Caco-2 (cell line): ENCODE measurements around the gene MCMBP. TPM values are rescaled to one million over a fixed set of nuclear protein-coding genes. Genes with fewer than 3 reads are reported as not detected.

Source experiments
- BruUV-seq: library from RNA; stranded (reverse); fragments of 400-500 nt; replicated peaks from 2 replicates; lab custom pipeline; 2021; lab: Mats Ljungman, UMichigan
- CTCF ChIA-PET: fragments of 300-600 bp; sonication (Branson Sonifier 250); formaldehyde crosslinking; loops from one replicate; lab custom pipeline; 2022; ENCODE audit warnings: antibody characterized with exemption; lab: Charles Lee
- POLR2A ChIA-PET: fragments of 300-600 bp; sonication (Branson Sonifier 250); formaldehyde crosslinking; loops from one replicate; lab custom pipeline; 2022; ENCODE audit warnings: antibody characterized with exemption; lab: Charles Lee
- DNase-seq, 2 experiments: peaks; one replicate each; pipeline versions ENCODE4 v3.0.0 to v3.0.0-alpha.2; 2020 to 2022
- H3K27me3 ChIP-seq: replicated peaks from 2 replicates; pipeline ENCODE4 v1.6.0; 2011; ENCODE audit warnings: low read length; ENCODE audit not compliant: control insufficient read depth, insufficient read depth
- H3K36me3 ChIP-seq: 2 replicates; pipeline ENCODE4 v1.5.1; 2011; ENCODE audit warnings: low read length; ENCODE audit not compliant: control insufficient read depth, insufficient read depth
- H3K4me1 ChIP-seq: fragments of 250-450 bp; sonication (Bioruptor Pico); 2 replicates; pipeline ENCODE4 v1.5.1; 2020; ENCODE audit warnings: mild to moderate bottlenecking
- H3K4me3 ChIP-seq: 2 replicates; pipeline ENCODE4 v1.5.1; 2011; ENCODE audit warnings: low read depth, mild to moderate bottlenecking, control low read depth, low read length
- H3K9me3 ChIP-seq: fragments of 250-450 bp; sonication (Bioruptor Pico); 2 replicates; pipeline ENCODE4 v1.5.1; 2020; ENCODE audit warnings: mild to moderate bottlenecking, moderate library complexity
- H3K27ac Mint-ChIP-seq: one replicate; pipeline ENCODE4 v1.8.0; 2022; ENCODE audit warnings: mixed read lengths; ENCODE audit not compliant: unreplicated experiment
- H3K27me3 Mint-ChIP-seq: one replicate; pipeline ENCODE4 v1.8.0; 2022; ENCODE audit warnings: mixed read lengths; ENCODE audit not compliant: insufficient read depth, unreplicated experiment
- H3K36me3 Mint-ChIP-seq: one replicate; pipeline ENCODE4 v1.8.0; 2022; ENCODE audit warnings: mild to moderate bottlenecking, mixed read lengths; ENCODE audit not compliant: insufficient read depth, unreplicated experiment
- H3K4me1 Mint-ChIP-seq: one replicate; pipeline ENCODE4 v1.8.0; 2022; ENCODE audit warnings: low read depth, mixed read lengths; ENCODE audit not compliant: unreplicated experiment
- H3K4me3 Mint-ChIP-seq: one replicate; pipeline ENCODE4 v1.8.0; 2022; ENCODE audit warnings: mild to moderate bottlenecking, moderate library complexity, mixed read lengths; ENCODE audit not compliant: unreplicated experiment
- H3K9me3 Mint-ChIP-seq: one replicate; pipeline ENCODE4 v1.8.0; 2022; ENCODE audit warnings: mixed read lengths; ENCODE audit not compliant: unreplicated experiment
- CTCF ChIP-seq, 2 experiments: fragments of 200-600 bp in 1 of 2; IDR thresholded peaks; 1 replicate in 1 of 2; 2 replicates in 1 of 2; pipeline versions ENCODE4 v1.5.1 to v1.8.0; 2011 to 2022; ENCODE audit warnings: antibody characterized with exemption in 1 of 2, control low read depth in 1 of 2, inconsistent platforms in 1 of 2, low read depth in 1 of 2, low read length in 1 of 2, mild to moderate bottlenecking in 1 of 2, moderate library complexity in 1 of 2; ENCODE audit not compliant: insufficient read depth in 1 of 2, severe bottlenecking in 1 of 2, unreplicated experiment in 1 of 2
- intact Hi-C: fragments of 100-400 bp; cut with micrococcal nuclease; formaldehyde crosslinking; loops from one replicate; pipeline ENCODE4 v1.10.0; 2022; ENCODE audit not compliant: unreplicated experiment
- total RNA-seq: library from RNA; stranded (reverse); gene quantifications from 2 replicates; pipeline ENCODE4 v1.2.3, GENCODE V29; 2022

MCMBP gene
- total RNA-seq, 1 experiment from 2014 or later, result 88.4 TPM

GRCh38 chr10:119821182-119821581, 51.5 kb downstream of the MCMBP start:
- H3K9me3 ChIP-seq, result no peaks in the 10 kb centered on the region
- no peaks in the 10 kb centered on the region for H3K4me1 ChIP-seq
- Mint-ChIP-seq H3K9me3 (no peaks in the 10 kb centered on the region), H3K36me3 (peaks cover 21% of the 10 kb centered on the region), H3K4me3 (no peak overlapping the region), H3K4me1 (no peaks in the 10 kb centered on the region), H3K27ac (no peak overlapping the region), H3K27me3 (no peaks in the 10 kb centered on the region)
- intact Hi-C loops, result no loop called here
- DNase-seq, result no peak
- no peaks in the 10 kb centered on the region for H3K27me3 ChIP-seq
- ChIA-PET CTCF (interaction anchor here (1.2 kb wide), 1 partner anchor 71 kb away, joined by 4 read pairs; no protein-coding TSS in a partner anchor), POLR2A (no interaction called here)
- no peak overlapping the region for H3K4me3 ChIP-seq
- no peak for TF ChIP-seq CTCF (IDR thresholded peaks at IDR 0.05; ENCODE audit: insufficient read depth in 1 of 2, low read depth in 1 of 2, low read length in 1 of 2, severe bottlenecking in 1 of 2, unreplicated experiment in 1 of 2)
- no TSS peak for BruUV-seq
- H3K36me3 ChIP-seq, result no peaks in the 10 kb centered on the region

GRCh38 chr10:119818889-119819270, 53.8 kb downstream of the MCMBP start:
- Histone ChIP-seq H3K36me3 (no peaks in the 10 kb centered on the region), H3K4me3 (no peak overlapping the region), H3K27me3 (no peaks in the 10 kb centered on the region), H3K4me1 (no peaks in the 10 kb centered on the region), H3K9me3 (no peaks in the 10 kb centered on the region)
- no peaks in the 10 kb centered on the region for H3K9me3 Mint-ChIP-seq
- H3K27ac Mint-ChIP-seq, result no peak overlapping the region
- intact Hi-C loops, result no loop called here
- no peak for TF ChIP-seq CTCF (IDR thresholded peaks at IDR 0.05; ENCODE audit: insufficient read depth in 1 of 2, low read depth in 1 of 2, low read length in 1 of 2, severe bottlenecking in 1 of 2, unreplicated experiment in 1 of 2)
- POLR2A ChIA-PET, result no interaction called here
- CTCF ChIA-PET, result no interaction called here
- DNase-seq, result no peak
- peaks cover 20% of the 10 kb centered on the region for H3K36me3 Mint-ChIP-seq
- no peak overlapping the region for H3K4me3 Mint-ChIP-seq
- no peaks in the 10 kb centered on the region for H3K27me3 Mint-ChIP-seq
- BruUV-seq, result no TSS peak
- no peaks in the 10 kb centered on the region for H3K4me1 Mint-ChIP-seq

GRCh38 chr10:119817991-119818888, 54.4 kb downstream of the MCMBP start:
- no peak for DNase-seq
- ChIA-PET POLR2A (no interaction called here), CTCF (no interaction called here)
- no peak overlapping the region for H3K4me3 Mint-ChIP-seq
- H3K27ac Mint-ChIP-seq, result no peak overlapping the region
- H3K27me3 Mint-ChIP-seq, result no peaks in the 10 kb centered on the region
- Histone ChIP-seq H3K4me3 (no peak overlapping the region), H3K27me3 (no peaks in the 10 kb centered on the region), H3K9me3 (no peaks in the 10 kb centered on the region), H3K4me1 (no peaks in the 10 kb centered on the region), H3K36me3 (no peaks in the 10 kb centered on the region)
- H3K36me3 Mint-ChIP-seq, result peaks cover 20% of the 10 kb centered on the region
- intact Hi-C loops, result no loop called here
- no TSS peak for BruUV-seq
- H3K9me3 Mint-ChIP-seq, result no peaks in the 10 kb centered on the region
- H3K4me1 Mint-ChIP-seq, result no peaks in the 10 kb centered on the region
- TF ChIP-seq CTCF (IDR thresholded peaks at IDR 0.05; ENCODE audit: insufficient read depth in 1 of 2, low read depth in 1 of 2, low read length in 1 of 2, severe bottlenecking in 1 of 2, unreplicated experiment in 1 of 2), result no peak
